Coronary artery (tissue), 2 donors: ENCODE data around the gene LRRC34.

ENCODE experiments used
- DNase-seq: peaks from one replicate; pipeline ENCODE4 v3.0.0-alpha.2; 2017; ENCODE audit warnings: low spot score
- H3K27ac ChIP-seq, 2 donors: fragments of 200-600 bp; sonication (generic); one replicate each; pipeline ENCODE4 v1.5.1; 2016 to 2019
- H3K4me3 ChIP-seq: fragments of 200-600 bp; sonication (generic); 2 replicates; pipeline ENCODE4 v1.5.1; 2016; ENCODE audit warnings: mild to moderate bottlenecking, moderate library complexity
- CTCF ChIP-seq: fragments of 200-600 bp; sonication (generic); IDR thresholded peaks from one replicate; pipeline ENCODE4 v1.5.1; 2019; ENCODE audit warnings: antibody characterized with exemption

The LRRC34 gene

GRCh38 chr3:169744366-169745054, 68.2 kb downstream of the LRRC34 start:
- Histone ChIP-seq H3K27ac (no peak overlapping the region), H3K4me3 (no peak overlapping the region)
- no peak for DNase-seq
- no peak for TF ChIP-seq CTCF
